Osteoblast (primary cell): ENCODE data around the gene SLC44A5. TPM values are rescaled to one million over a fixed set of nuclear protein-coding genes. Genes with fewer than 3 reads are reported as not detected.
A peak's percentile ranks its signal among the peaks of the same experiment; 100 is the strongest.

Experiments
- DNase-seq: peaks from one replicate; pipeline ENCODE4 v3.0.0; 2011; ENCODE audit warnings: low spot score, mixed read lengths; ENCODE audit not compliant: insufficient read length; ENCODE audit errors: missing footprints
- H2AFZ ChIP-seq: 2 replicates; pipeline ENCODE4 v1.6.0; 2011; ENCODE audit warnings: mild to moderate bottlenecking, low read length
- H3K27ac ChIP-seq: 2 replicates; pipeline ENCODE4 v1.5.1; 2011; ENCODE audit warnings: mild to moderate bottlenecking, low read depth, low read length, moderate library complexity
- H3K27me3 ChIP-seq: 2 replicates; pipeline ENCODE4 v1.6.0; 2012; ENCODE audit warnings: mild to moderate bottlenecking, control low read depth, inconsistent platforms, low read length, moderate library complexity; ENCODE audit not compliant: insufficient read depth
- H3K36me3 ChIP-seq: 2 replicates; pipeline ENCODE4 v1.5.1; 2011; ENCODE audit warnings: mild to moderate bottlenecking, low read length, control low read depth, moderate library complexity; ENCODE audit not compliant: insufficient read depth
- H3K4me1 ChIP-seq: 2 replicates; pipeline ENCODE4 v1.5.1; 2011; ENCODE audit warnings: mild to moderate bottlenecking, low read length, control low read depth, moderate library complexity; ENCODE audit not compliant: insufficient read depth
- H3K4me2 ChIP-seq: 2 replicates; pipeline ENCODE4 v1.6.0; 2011; ENCODE audit warnings: mild to moderate bottlenecking, low read length; ENCODE audit not compliant: insufficient read depth
- H3K4me3 ChIP-seq: fragments of 200-600 bp; sonication (generic); 3 replicates; pipeline ENCODE4 v1.5.1; 2012; ENCODE audit warnings: mild to moderate bottlenecking, low read length, inconsistent platforms; ENCODE audit not compliant: insufficient read depth
- H3K79me2 ChIP-seq: 2 replicates; pipeline ENCODE4 v1.6.0; 2012; ENCODE audit warnings: mild to moderate bottlenecking, low read length, control low read depth, inconsistent platforms; ENCODE audit not compliant: insufficient read depth
- H3K9me3 ChIP-seq: 2 replicates; pipeline ENCODE4 v1.5.1; 2011; ENCODE audit warnings: low read depth, low read length, control low read depth
- H4K20me1 ChIP-seq: 2 replicates; pipeline ENCODE4 v1.6.0; 2012; ENCODE audit warnings: mild to moderate bottlenecking, low read length, control low read depth; ENCODE audit not compliant: insufficient read depth
- CTCF ChIP-seq: IDR thresholded peaks from 2 replicates; pipeline ENCODE4 v1.5.1; 2011; ENCODE audit warnings: mild to moderate bottlenecking, low read depth, low read length, moderate library complexity; ENCODE audit errors: extremely low read depth
- total RNA-seq: library from RNA; depleted of rRNA; stranded (reverse); fragments of >200 nt; gene quantifications from 2 replicates; pipeline ENCODE4 v1.2.3, GENCODE V29; 2012

Gene SLC44A5
- total RNA-seq, 1 donor, result 0.36 TPM

- no peak for TF ChIP-seq CTCF
- Histone ChIP-seq H2AFZ (peak overlapping the region; percentile 29), H3K79me2 (no peaks in the 10 kb centered on the region), H4K20me1 (no peaks in the 10 kb centered on the region), H3K27ac (no peak overlapping the region), H3K27me3 (peaks cover 34% of the 10 kb centered on the region), H3K36me3 (no peaks in the 10 kb centered on the region), H3K9me3 (no peaks in the 10 kb centered on the region), H3K4me1 (no peaks in the 10 kb centered on the region), H3K4me2 (peak overlapping the region; percentile 80), H3K4me3 (peak overlapping the region; percentile 58)
- DNase-seq, result peak; percentile 91
Measured at GRCh38 chr1:75615613-75616435, 4.9 kb upstream of the SLC44A5 start.

- Histone ChIP-seq H3K27me3 (peaks cover 34% of the 10 kb centered on the region), H3K36me3 (no peaks in the 10 kb centered on the region), H3K4me3 (no peak overlapping the region), H3K27ac (no peak overlapping the region), H3K9me3 (no peaks in the 10 kb centered on the region), H3K4me2 (peak overlapping the region; percentile 80), H3K4me1 (no peaks in the 10 kb centered on the region), H2AFZ (no peak overlapping the region), H3K79me2 (no peaks in the 10 kb centered on the region), H4K20me1 (no peaks in the 10 kb centered on the region)
- TF ChIP-seq CTCF, result no peak
- DNase-seq, result no peak
Measured at GRCh38 chr1:75614399-75614756, 3.5 kb upstream of the SLC44A5 start.

- no peak overlapping the region for H2AFZ ChIP-seq
- no peaks in the 10 kb centered on the region for H3K4me1 ChIP-seq
- no peak for TF ChIP-seq CTCF
- peaks cover 34% of the 10 kb centered on the region for H3K27me3 ChIP-seq
- no peak overlapping the region for H3K27ac ChIP-seq
- no peaks in the 10 kb centered on the region for H3K36me3 ChIP-seq
- no peaks in the 10 kb centered on the region for H3K9me3 ChIP-seq
- no peak for DNase-seq
- H4K20me1 ChIP-seq, result no peaks in the 10 kb centered on the region
- H3K4me2 ChIP-seq, result no peak overlapping the region
- no peak overlapping the region for H3K4me3 ChIP-seq
- H3K79me2 ChIP-seq, result no peaks in the 10 kb centered on the region
Measured at GRCh38 chr1:75613916-75614315, 3.0 kb upstream of the SLC44A5 start.

GRCh38 chr1:75612976-75613375 lies 2.1 kb upstream of the SLC44A5 start:
- Histone ChIP-seq H3K79me2 (no peaks in the 10 kb centered on the region), H3K27me3 (peaks cover 34% of the 10 kb centered on the region), H3K4me3 (no peak overlapping the region), H3K27ac (no peak overlapping the region), H3K9me3 (no peaks in the 10 kb centered on the region), H3K4me2 (no peak overlapping the region), H2AFZ (no peak overlapping the region), H4K20me1 (no peaks in the 10 kb centered on the region), H3K4me1 (no peaks in the 10 kb centered on the region), H3K36me3 (no peaks in the 10 kb centered on the region)
- TF ChIP-seq CTCF, result no peak
- peak; percentile 36 for DNase-seq
